SK-N-MC (cell line): Measurements from ENCODE around the gene ARHGEF1.

Experiments used
- FOXP2 ChIP-seq: optimal IDR thresholded peaks from 2 replicates; pipeline ENCODE3; 2011; ENCODE audit warnings: mild to moderate bottlenecking, moderate library complexity; ENCODE audit not compliant: insufficient read depth; ENCODE audit errors: extremely low read length, control extremely low read depth
- POLR2AphosphoS5 ChIP-seq: IDR thresholded peaks from 2 replicates; pipeline ENCODE4 v1.6.1; 2012; ENCODE audit warnings: mild to moderate bottlenecking, low read depth, low read length, borderline replicate concordance

DNA sequence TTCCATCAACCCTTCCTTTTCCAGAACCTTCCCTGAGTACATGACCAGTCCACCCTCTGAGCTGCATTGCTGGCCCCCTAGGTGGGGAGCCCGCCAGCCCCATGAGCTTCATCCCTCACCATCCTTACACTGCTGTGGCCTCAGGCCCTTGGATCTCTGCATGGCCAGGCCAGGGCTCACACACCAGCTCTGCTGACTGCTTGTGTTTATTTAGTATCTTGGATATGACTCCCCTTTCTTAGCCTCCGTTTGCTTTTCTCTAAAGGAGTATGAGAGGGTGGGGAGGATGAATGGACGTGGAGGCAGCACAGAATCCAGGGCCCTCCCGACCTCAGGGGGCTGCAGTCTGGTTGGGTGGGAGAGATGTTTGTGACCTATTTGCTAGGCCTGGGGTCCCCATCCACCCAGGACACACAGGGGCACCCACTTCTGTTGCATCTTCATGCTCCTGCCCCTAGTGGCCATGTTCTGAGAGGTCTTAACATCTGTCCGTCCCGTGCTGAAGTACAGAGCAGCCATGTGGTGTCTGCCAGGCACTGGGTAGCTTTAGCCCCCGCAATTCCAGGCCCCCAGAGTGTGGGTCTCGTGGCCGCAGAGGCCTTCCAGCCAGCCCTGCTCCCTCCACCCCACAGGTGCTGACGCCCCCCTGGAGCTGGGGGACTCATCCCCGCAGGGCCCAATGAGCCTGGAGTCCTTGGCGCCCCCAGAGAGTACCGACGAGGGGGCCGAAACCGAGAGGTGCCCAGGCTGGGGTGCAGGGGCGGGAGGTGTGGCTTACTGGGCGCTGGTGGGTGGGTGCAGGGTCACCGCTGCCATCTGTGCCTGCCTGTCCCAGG is 13.0 kb downstream of the ARHGEF1 start:
- no peak for TF ChIP-seq FOXP2
- TF ChIP-seq POLR2AphosphoS5, result no peak
